WERI-Rb-1 (cell line): ENCODE results near the gene YEATS2.
"Not testable (repeated sequence)": the region's sequence is repeated elsewhere in the genome, so short reads cannot be mapped to it uniquely, and the experiment has no call there.

Experiments used
- DNase-seq: peaks from one replicate; pipeline ENCODE4 v3.0.0-alpha.2; 2020
- H3K27ac ChIP-seq: fragments of 250-450 bp; sonication (Bioruptor Pico); 2 replicates; pipeline ENCODE4 v1.5.1; 2020; ENCODE audit warnings: mild to moderate bottlenecking, moderate library complexity
- H3K27me3 ChIP-seq: fragments of 250-450 bp; sonication (Bioruptor Pico); 2 replicates; pipeline ENCODE4 v1.5.1; 2021; ENCODE audit warnings: mild to moderate bottlenecking, low read depth, moderate library complexity; ENCODE audit not compliant: insufficient read depth, severe bottlenecking
- H3K36me3 ChIP-seq: fragments of 250-450 bp; sonication (Bioruptor Pico); 2 replicates; pipeline ENCODE4 v1.5.1; 2020; ENCODE audit warnings: mild to moderate bottlenecking, moderate library complexity
- H3K4me3 ChIP-seq: 2 replicates; pipeline ENCODE4 v1.5.1; 2011; ENCODE audit warnings: low read depth, mild to moderate bottlenecking, control low read depth, low read length
- H3K9me3 ChIP-seq: fragments of 250-450 bp; sonication (Bioruptor Pico); 2 replicates; pipeline ENCODE4 v1.5.1; 2021; ENCODE audit warnings: mild to moderate bottlenecking, moderate library complexity; ENCODE audit not compliant: severe bottlenecking
- CTCF ChIP-seq: IDR thresholded peaks from 2 replicates; pipeline ENCODE4 v1.5.1; 2011; ENCODE audit warnings: low read depth, mild to moderate bottlenecking, control low read depth, inconsistent platforms, low read length

Gene YEATS2

GRCh38 chr3:183664913-183665381 is 32.6 kb upstream of the YEATS2 start:
- Histone ChIP-seq H3K27me3 (no peaks in the 10 kb centered on the region), H3K4me3 (no peak overlapping the region), H3K36me3 (peaks cover 52% of the 10 kb centered on the region), H3K9me3 (peaks cover 3% of the 10 kb centered on the region), H3K27ac (no peak overlapping the region)
- no peak for DNase-seq
- TF ChIP-seq CTCF = no peak

DNA sequence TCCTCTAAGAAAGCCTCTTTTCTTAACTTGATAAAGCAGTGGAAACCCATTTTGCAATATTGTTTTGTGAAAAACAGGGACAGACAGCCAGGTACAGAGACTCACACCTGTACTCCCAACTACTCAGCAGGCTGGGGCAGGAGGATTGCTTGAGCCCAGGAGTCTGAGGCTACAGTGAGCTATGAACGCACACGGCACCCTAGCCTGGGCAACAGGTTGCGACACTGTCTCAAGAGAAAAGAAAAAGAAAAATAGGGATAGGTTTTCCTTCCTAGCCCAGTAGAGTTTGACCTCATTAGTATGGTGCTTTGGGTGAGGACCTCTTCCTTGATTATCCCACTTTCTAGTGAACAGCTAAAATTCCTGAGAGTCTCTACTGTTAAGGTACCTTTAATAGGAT is 17.5 kb upstream of the YEATS2 start:
- H3K27ac ChIP-seq = no peak overlapping the region
- DNase-seq = no peak
- H3K9me3 ChIP-seq = no peaks in the 10 kb centered on the region
- H3K36me3 ChIP-seq = peaks cover 11% of the 10 kb centered on the region
- no peak overlapping the region for H3K4me3 ChIP-seq
- TF ChIP-seq CTCF = no peak
- no peaks in the 10 kb centered on the region for H3K27me3 ChIP-seq

DNA sequence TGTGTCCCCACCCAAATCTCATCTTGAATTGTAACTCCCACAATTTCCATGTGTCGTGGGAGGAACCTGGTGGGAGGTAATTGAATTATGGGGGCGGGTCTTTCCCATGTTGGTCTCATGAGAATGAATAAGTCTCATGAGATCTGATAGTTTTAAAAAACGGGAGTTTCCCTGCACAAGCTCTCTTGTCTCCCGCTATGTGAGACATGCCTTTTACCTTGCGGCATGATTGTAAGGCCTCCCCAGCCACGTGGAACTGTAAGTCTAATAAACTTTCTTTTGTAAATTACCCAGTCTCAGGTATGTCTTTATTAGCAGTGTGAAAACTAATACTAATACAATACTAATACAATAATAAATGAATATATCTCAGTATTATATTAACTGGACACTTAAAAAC is 9.9 kb upstream of the YEATS2 start:
- Histone ChIP-seq H3K27me3 (no peaks in the 10 kb centered on the region), H3K4me3 (no peak overlapping the region), H3K9me3 (no peaks in the 10 kb centered on the region), H3K36me3 (no peaks in the 10 kb centered on the region), H3K27ac (no peak overlapping the region)
- no peak for DNase-seq
- TF ChIP-seq CTCF = no peak

- Histone ChIP-seq H3K27me3 (no peaks in the 10 kb centered on the region), H3K27ac (no peak overlapping the region), H3K9me3 (no peaks in the 10 kb centered on the region), H3K4me3 (no peak overlapping the region), H3K36me3 (no peaks in the 10 kb centered on the region)
- no peak for TF ChIP-seq CTCF
- DNase-seq = no peak
These were observed 8.7 kb upstream of the YEATS2 start for GRCh38 chr3:183688874-183689273.

DNA sequence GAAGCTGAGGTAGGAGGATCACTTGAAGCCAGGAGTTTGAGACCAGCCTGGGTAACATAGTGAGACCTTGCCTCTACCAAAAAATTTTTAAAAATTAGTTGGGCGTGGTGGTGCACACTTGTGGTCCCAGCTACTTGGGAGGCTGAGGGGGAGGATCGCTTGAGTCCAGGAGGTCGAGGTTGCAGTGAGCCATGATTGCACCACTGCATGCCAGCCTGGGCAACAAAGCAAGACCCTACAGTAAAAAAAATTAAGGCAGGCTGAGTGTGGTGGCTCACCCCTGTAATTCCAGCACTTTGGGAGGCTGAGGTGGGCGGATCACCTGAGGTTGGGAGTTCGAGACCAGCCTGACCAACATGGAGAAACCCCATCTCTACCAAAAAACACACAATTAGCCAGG is 8.0 kb upstream of the YEATS2 start:
- H3K27me3 ChIP-seq, H3K27ac ChIP-seq, DNase-seq, H3K4me3 ChIP-seq, H3K36me3 ChIP-seq, H3K9me3 ChIP-seq: not testable (repeated sequence)

GRCh38 chr3:183690402-183690995 is 7.1 kb upstream of the YEATS2 start:
- Histone ChIP-seq H3K27ac (no peak overlapping the region), H3K9me3 (no peaks in the 10 kb centered on the region), H3K4me3 (no peak overlapping the region), H3K27me3 (no peaks in the 10 kb centered on the region), H3K36me3 (no peaks in the 10 kb centered on the region)
- no peak for TF ChIP-seq CTCF
- DNase-seq = no peak
